PC-3 (cell line): ENCODE results near the gene CSTPP1. TPM values are rescaled to one million over a fixed set of nuclear protein-coding genes. Genes with fewer than 3 reads are reported as not detected.

Source experiments
- ATAC-seq: fragments of 200-7000 bp; cut with Tn5 transposase; 2 replicates; pipeline ENCODE4 v1.9.1; 2020; ENCODE audit warnings: mild to moderate bottlenecking, moderate library complexity
- BruUV-seq: library from RNA; stranded (reverse); fragments of 400-500 nt; replicated peaks from 2 replicates; lab custom pipeline; 2021; lab: Mats Ljungman, UMichigan
- CTCF ChIA-PET: fragments of 300-600 bp; sonication (Branson Sonifier 250); formaldehyde crosslinking; loops from one replicate; lab custom pipeline; 2022; ENCODE audit warnings: antibody characterized with exemption; lab: Charles Lee
- POLR2A ChIA-PET: fragments of 300-600 bp; sonication (Branson Sonifier 250); formaldehyde crosslinking; loops from one replicate; lab custom pipeline; 2022; ENCODE audit warnings: antibody characterized with exemption; ENCODE audit not compliant: unreplicated experiment; lab: Charles Lee
- DNase-seq: peaks from one replicate; pipeline ENCODE4 v3.0.0-alpha.2; 2015
- H2AFZ ChIP-seq: fragments of 300-600 bp; sonication (generic); 2 replicates; pipeline ENCODE4 v1.6.0; 2016; ENCODE audit warnings: antibody characterized with exemption, low read length
- H3F3A ChIP-seq: fragments of 300-600 bp; sonication (generic); one replicate; pipeline ENCODE4 v1.6.0; 2017; ENCODE audit warnings: antibody characterized with exemption, low read length, control low read depth, mild to moderate bottlenecking; ENCODE audit not compliant: unreplicated experiment
- H3K27ac ChIP-seq: fragments of 300-600 bp; sonication (generic); 2 replicates; pipeline ENCODE4 v1.5.1; 2016; ENCODE audit warnings: mild to moderate bottlenecking, low read length
- H3K27me3 ChIP-seq: fragments of 300-600 bp; sonication (generic); 2 replicates; pipeline ENCODE4 v1.6.1; 2016; ENCODE audit warnings: low read length, mixed read lengths
- H3K36me3 ChIP-seq: fragments of 300-600 bp; sonication (generic); 2 replicates; pipeline ENCODE4 v1.6.1; 2016; ENCODE audit warnings: low read depth, mixed run types, low read length, mixed read lengths
- H3K4me1 ChIP-seq: fragments of 300-600 bp; sonication (generic); 2 replicates; pipeline ENCODE4 v1.5.1; 2016; ENCODE audit warnings: low read length; ENCODE audit not compliant: insufficient read depth
- H3K4me2 ChIP-seq: fragments of 300-600 bp; sonication (generic); 2 replicates; pipeline ENCODE4 v1.6.0; 2016; ENCODE audit warnings: low read length
- H3K4me3 ChIP-seq: fragments of 300-600 bp; sonication (generic); 2 replicates; pipeline ENCODE4 v1.5.1; 2016; ENCODE audit warnings: mild to moderate bottlenecking, low read length, mixed read lengths
- H3K79me2 ChIP-seq: fragments of 300-600 bp; sonication (generic); 2 replicates; pipeline ENCODE4 v1.6.1; 2017; ENCODE audit warnings: low read length, mixed read lengths
- H3K9ac ChIP-seq: fragments of 300-600 bp; sonication (generic); 2 replicates; pipeline ENCODE4 v1.6.0; 2016; ENCODE audit warnings: mild to moderate bottlenecking, low read length
- H3K9me2 ChIP-seq: fragments of 300-600 bp; sonication (generic); replicated peaks from 2 replicates; pipeline ENCODE4 v1.6.1; 2016; ENCODE audit warnings: mixed run types, low read length, mixed read lengths
- H3K9me3 ChIP-seq: fragments of 300-600 bp; sonication (generic); 2 replicates; pipeline ENCODE4 v1.6.1; 2016; ENCODE audit warnings: low read length, mixed read lengths
- H4K20me1 ChIP-seq: fragments of 300-600 bp; sonication (generic); 2 replicates; pipeline ENCODE4 v1.6.1; 2016; ENCODE audit warnings: low read length, mixed read lengths
- EZH2 ChIP-seq: fragments of 300-600 bp; sonication (generic); IDR thresholded peaks from one replicate; pipeline ENCODE4 v1.6.1; 2017; ENCODE audit warnings: antibody characterized with exemption, mild to moderate bottlenecking, low read length; ENCODE audit not compliant: unreplicated experiment
- EZH2phosphoT487 ChIP-seq: fragments of 300-600 bp; sonication (generic); IDR thresholded peaks from 2 replicates; pipeline ENCODE4 v1.6.1; 2018; ENCODE audit warnings: mild to moderate bottlenecking, antibody characterized with exemption, low read length, borderline replicate concordance
- intact Hi-C: fragments of 100-400 bp; cut with micrococcal nuclease; formaldehyde crosslinking; loops from 2 replicates; pipeline ENCODE4 v1.9.0; 2023
- total RNA-seq: library from RNA; depleted of rRNA; stranded (reverse); fragments of >200 nt; gene quantifications from 2 replicates; pipeline ENCODE4 v1.2.3, GENCODE V29; 2014
- TF ChIP-seq, protein P1 (sequence below): fragments of 300-600 bp; sonication (generic); conservative IDR thresholded peaks from 2 replicates; pipeline ENCODE4 v1.5.1; 2017; ENCODE audit warnings: antibody characterized with exemption, low read depth, mild to moderate bottlenecking, low read length

The CSTPP1 gene
- total RNA-seq, 1 experiment from 2014 or later = 21.7 TPM

DNA sequence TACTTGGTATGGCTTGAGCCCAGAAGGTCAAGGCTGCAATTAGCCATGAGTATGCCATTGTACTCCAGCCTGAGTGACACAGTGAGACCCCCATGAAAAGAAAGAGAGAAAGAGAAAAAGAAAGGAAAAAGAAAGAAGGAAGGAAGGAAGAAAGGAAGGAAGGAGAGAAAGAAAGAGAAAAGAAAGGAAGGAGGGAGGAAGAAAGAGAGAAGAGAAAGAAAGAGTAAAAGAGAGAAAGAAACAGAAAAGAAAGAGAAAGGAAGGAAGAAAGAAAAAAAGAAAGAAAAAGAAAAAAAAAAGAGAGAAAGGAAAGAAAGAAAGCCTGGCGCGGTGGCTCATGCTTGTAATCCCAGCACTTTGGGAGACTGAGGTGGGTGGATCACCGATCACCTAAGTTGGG is 77.5 kb downstream of the CSTPP1 start:
- no TSS peak for BruUV-seq
- no peak overlapping the region for H3K4me3 ChIP-seq
- DNase-seq (no peak), ATAC-seq (no peak)
- no peaks in the 10 kb centered on the region for H3K9me3 ChIP-seq
- no peaks in the 10 kb centered on the region for H3F3A ChIP-seq
- no peaks in the 10 kb centered on the region for H4K20me1 ChIP-seq
- no peaks in the 10 kb centered on the region for H3K27me3 ChIP-seq
- no peaks in the 10 kb centered on the region for H3K36me3 ChIP-seq
- TF ChIP-seq, protein P1, sequence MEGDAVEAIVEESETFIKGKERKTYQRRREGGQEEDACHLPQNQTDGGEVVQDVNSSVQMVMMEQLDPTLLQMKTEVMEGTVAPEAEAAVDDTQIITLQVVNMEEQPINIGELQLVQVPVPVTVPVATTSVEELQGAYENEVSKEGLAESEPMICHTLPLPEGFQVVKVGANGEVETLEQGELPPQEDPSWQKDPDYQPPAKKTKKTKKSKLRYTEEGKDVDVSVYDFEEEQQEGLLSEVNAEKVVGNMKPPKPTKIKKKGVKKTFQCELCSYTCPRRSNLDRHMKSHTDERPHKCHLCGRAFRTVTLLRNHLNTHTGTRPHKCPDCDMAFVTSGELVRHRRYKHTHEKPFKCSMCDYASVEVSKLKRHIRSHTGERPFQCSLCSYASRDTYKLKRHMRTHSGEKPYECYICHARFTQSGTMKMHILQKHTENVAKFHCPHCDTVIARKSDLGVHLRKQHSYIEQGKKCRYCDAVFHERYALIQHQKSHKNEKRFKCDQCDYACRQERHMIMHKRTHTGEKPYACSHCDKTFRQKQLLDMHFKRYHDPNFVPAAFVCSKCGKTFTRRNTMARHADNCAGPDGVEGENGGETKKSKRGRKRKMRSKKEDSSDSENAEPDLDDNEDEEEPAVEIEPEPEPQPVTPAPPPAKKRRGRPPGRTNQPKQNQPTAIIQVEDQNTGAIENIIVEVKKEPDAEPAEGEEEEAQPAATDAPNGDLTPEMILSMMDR = no peak
- TF ChIP-seq EZH2 (no peak), EZH2phosphoT487 (no peak)
- H3K9me2 ChIP-seq = no peaks in the 10 kb centered on the region
- H2AFZ ChIP-seq = no peak overlapping the region
- ChIA-PET POLR2A (no interaction called here), CTCF (no interaction called here)
- no peaks in the 10 kb centered on the region for H3K4me1 ChIP-seq
- intact Hi-C loops = no loop called here
- H3K9ac ChIP-seq = no peak overlapping the region
- H3K4me2 ChIP-seq = no peak overlapping the region
- H3K79me2 ChIP-seq = no peaks in the 10 kb centered on the region
- no peak overlapping the region for H3K27ac ChIP-seq

DNA sequence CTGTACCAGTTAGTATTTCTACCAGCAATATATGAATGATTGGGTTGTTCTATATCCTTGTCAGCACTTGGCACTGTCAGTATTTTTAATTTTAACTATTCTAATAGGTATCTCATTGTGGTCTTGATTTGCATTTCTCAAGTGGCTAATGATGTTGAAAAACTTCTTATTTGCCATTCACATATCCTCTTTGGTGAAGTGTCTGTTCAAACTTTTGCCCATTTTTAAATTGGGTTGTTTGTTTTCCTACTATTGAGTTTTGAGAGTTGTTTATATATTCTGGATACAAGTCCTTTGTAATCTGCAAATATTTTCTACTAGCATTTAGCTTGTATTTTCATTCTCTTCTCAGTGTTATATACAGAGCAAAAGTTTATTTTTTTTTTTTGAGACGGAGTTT is 82.1 kb downstream of the CSTPP1 start:
- Histone ChIP-seq H3K4me3 (no peak overlapping the region), H3F3A (no peaks in the 10 kb centered on the region), H3K36me3 (no peaks in the 10 kb centered on the region), H3K9me2 (no peaks in the 10 kb centered on the region), H3K9me3 (no peaks in the 10 kb centered on the region), H2AFZ (no peak overlapping the region), H3K79me2 (no peaks in the 10 kb centered on the region), H3K4me1 (no peaks in the 10 kb centered on the region), H3K4me2 (no peak overlapping the region), H3K27ac (no peak overlapping the region), H4K20me1 (no peaks in the 10 kb centered on the region), H3K9ac (no peak overlapping the region), H3K27me3 (no peaks in the 10 kb centered on the region)
- TF ChIP-seq EZH2phosphoT487 (no peak), EZH2 (no peak)
- TF ChIP-seq, protein P1 = no peak
- CTCF ChIA-PET = no interaction called here
- POLR2A ChIA-PET = no interaction called here
- intact Hi-C loops = no loop called here
- BruUV-seq = no TSS peak
- no peak for ATAC-seq
- no peak for DNase-seq

DNA sequence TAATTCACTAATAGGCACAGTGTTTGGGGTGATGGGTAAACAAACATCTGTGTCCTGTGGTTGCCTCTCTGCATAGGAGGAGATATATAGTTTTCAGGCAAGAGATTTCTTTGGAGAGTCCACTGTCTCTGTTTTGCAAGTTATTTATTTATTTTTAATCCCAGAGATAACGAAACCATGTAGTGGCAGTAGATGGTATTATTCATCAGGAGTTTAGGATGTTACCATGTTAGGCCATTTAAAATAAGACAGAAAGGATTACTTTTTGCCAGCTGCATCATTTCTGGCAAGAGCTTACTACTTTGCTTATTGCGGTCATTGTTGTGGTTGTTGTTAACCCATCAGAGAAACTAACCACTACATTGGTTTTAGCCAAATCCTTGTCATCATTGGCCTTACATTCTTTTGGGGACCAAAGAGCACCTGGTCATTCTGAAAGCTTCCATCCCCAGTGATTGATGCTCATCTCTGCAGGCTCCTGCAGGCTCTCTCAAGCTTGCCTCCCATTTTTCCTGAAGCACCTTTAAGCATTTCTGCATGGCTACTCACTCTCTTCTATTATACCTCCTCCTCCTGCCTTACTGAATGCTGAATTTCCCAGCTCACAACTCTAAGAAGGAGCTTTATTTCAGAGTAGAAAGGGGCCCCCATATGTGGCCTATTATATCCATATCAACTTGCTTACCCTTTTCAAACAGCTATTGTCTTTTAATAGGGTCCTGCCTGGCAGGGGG is 84.4 kb downstream of the CSTPP1 start:
- BruUV-seq = no TSS peak
- TF ChIP-seq, protein P1 = no peak
- TF ChIP-seq EZH2 (no peak), EZH2phosphoT487 (no peak)
- H3K36me3 ChIP-seq = no peaks in the 10 kb centered on the region
- H3K79me2 ChIP-seq = no peaks in the 10 kb centered on the region
- ATAC-seq = no peak
- no peaks in the 10 kb centered on the region for H3K9me3 ChIP-seq
- H3F3A ChIP-seq = no peaks in the 10 kb centered on the region
- H4K20me1 ChIP-seq = no peaks in the 10 kb centered on the region
- intact Hi-C loops = no loop called here
- DNase-seq = no peak
- no peak overlapping the region for H3K4me3 ChIP-seq
- no peaks in the 10 kb centered on the region for H3K27me3 ChIP-seq
- CTCF ChIA-PET = no interaction called here
- no peak overlapping the region for H3K4me2 ChIP-seq
- POLR2A ChIA-PET = interaction anchor here (0.6 kb wide), 1 partner anchor 199 kb away, joined by 8 read pairs; no protein-coding TSS in a partner anchor
- no peak overlapping the region for H2AFZ ChIP-seq
- H3K9me2 ChIP-seq = no peaks in the 10 kb centered on the region
- no peak overlapping the region for H3K9ac ChIP-seq
- H3K27ac ChIP-seq = no peak overlapping the region
- no peaks in the 10 kb centered on the region for H3K4me1 ChIP-seq
